IMR-90 (cell line): ENCODE data around the gene CFAP210. TPM values are rescaled to one million over a fixed set of nuclear protein-coding genes. Genes with fewer than 3 reads are reported as not detected.

Experiments
- ATAC-seq: fragments of 200-7000 bp; cut with Tn5 transposase; 2 replicates; pipeline ENCODE4 v1.9.1; 2020; ENCODE audit warnings: low read depth, mild to moderate bottlenecking, moderate library complexity
- BruUV-seq: library from RNA; stranded (reverse); fragments of 400-500 nt; replicated peaks from 2 replicates; lab custom pipeline; 2021; lab: Mats Ljungman, UMichigan
- CTCF ChIA-PET: fragments of 300-600 bp; formaldehyde crosslinking; extraction: SDS; loops from one replicate; lab custom pipeline; 2021; ENCODE audit warnings: antibody characterized with exemption; lab: Yijun Ruan, JAX
- POLR2A ChIA-PET: fragments of 300-600 bp; sonication (Branson Sonifier 250); formaldehyde crosslinking; loops from one replicate; lab custom pipeline; 2022; ENCODE audit warnings: antibody characterized with exemption; ENCODE audit not compliant: unreplicated experiment; lab: Charles Lee
- DNase-seq: peaks from one replicate; pipeline ENCODE4 v3.0.0; 2013
- H2AFZ ChIP-seq: replicated peaks from 2 replicates; pipeline ENCODE3; 2013; ENCODE audit warnings: low read length, mild to moderate bottlenecking; ENCODE audit not compliant: poor library complexity
- H2AK5ac ChIP-seq: 2 replicates; pipeline ENCODE4 v1.6.1; 2013; ENCODE audit warnings: low read depth, low read length, inconsistent platforms
- H2AK9ac ChIP-seq: replicated peaks from 2 replicates; pipeline ENCODE3; 2013; ENCODE audit warnings: mild to moderate bottlenecking, low read depth, low read length, moderate library complexity; ENCODE audit not compliant: poor library complexity
- H2BK120ac ChIP-seq: 2 replicates; pipeline ENCODE4 v1.6.1; 2013; ENCODE audit warnings: low read depth, low read length, inconsistent platforms
- H2BK15ac ChIP-seq: 3 replicates; pipeline ENCODE4 v1.6.1; 2013; ENCODE audit warnings: low read depth, low read length, inconsistent platforms
- H2BK20ac ChIP-seq: 2 replicates; pipeline ENCODE4 v1.6.1; 2013; ENCODE audit warnings: low read depth, mild to moderate bottlenecking, inconsistent platforms, low read length, moderate library complexity
- H2BK5ac ChIP-seq: 2 replicates; pipeline ENCODE4 v1.6.1; 2013; ENCODE audit warnings: mild to moderate bottlenecking, low read depth, low read length, inconsistent platforms; ENCODE audit not compliant: poor library complexity, severe bottlenecking
- H3K14ac ChIP-seq: replicated peaks from 2 replicates; pipeline ENCODE4 v1.6.1; 2013; ENCODE audit warnings: low read depth, low read length, inconsistent platforms
- H3K18ac ChIP-seq: 2 replicates; pipeline ENCODE4 v1.6.1; 2013; ENCODE audit warnings: low read depth, low read length, control low read depth
- H3K23ac ChIP-seq: 2 replicates; pipeline ENCODE4 v1.6.1; 2013; ENCODE audit warnings: low read depth, low read length, inconsistent platforms
- H3K27ac ChIP-seq: 2 replicates; pipeline ENCODE4 v1.5.1; 2013; ENCODE audit warnings: mild to moderate bottlenecking, control low read depth, low read length; ENCODE audit not compliant: insufficient read depth
- H3K27me3 ChIP-seq: 2 replicates; pipeline ENCODE4 v1.6.1; 2013; ENCODE audit warnings: low read length; ENCODE audit not compliant: control insufficient read depth, insufficient read depth
- H3K36me3 ChIP-seq: 2 replicates; pipeline ENCODE4 v1.6.1; 2013; ENCODE audit warnings: low read length, mixed read lengths; ENCODE audit not compliant: control insufficient read depth, insufficient read depth
- H3K4ac ChIP-seq: 2 replicates; pipeline ENCODE4 v1.6.1; 2013; ENCODE audit warnings: low read depth, low read length, inconsistent platforms
- H3K4me1 ChIP-seq: 2 replicates; pipeline ENCODE4 v1.6.1; 2013; ENCODE audit warnings: low read length, mixed read lengths; ENCODE audit not compliant: control insufficient read depth, insufficient read depth
- H3K4me2 ChIP-seq: 2 replicates; pipeline ENCODE4 v1.6.1; 2013; ENCODE audit warnings: low read depth, mild to moderate bottlenecking, control low read depth, low read length, moderate library complexity
- H3K4me3 ChIP-seq: 2 replicates; pipeline ENCODE4 v1.5.1; 2013; ENCODE audit warnings: low read depth, mild to moderate bottlenecking, control low read depth, low read length, moderate library complexity; ENCODE audit not compliant: insufficient read depth
- H3K56ac ChIP-seq: 2 replicates; pipeline ENCODE4 v1.6.1; 2013; ENCODE audit warnings: low read length, inconsistent platforms; ENCODE audit not compliant: insufficient read depth; ENCODE audit errors: extremely low read depth
- H3K79me1 ChIP-seq, 2 experiments: 2 replicates each; pipeline ENCODE4 v1.6.1; 2013; ENCODE audit warnings: low read length in 2 of 2, inconsistent platforms in 1 of 2, low read depth in 1 of 2
- H3K9ac ChIP-seq: 2 replicates; pipeline ENCODE4 v1.6.1; 2013; ENCODE audit warnings: low read depth, low read length, control low read depth
- H3K9me1 ChIP-seq: 2 replicates; pipeline ENCODE4 v1.6.1; 2013; ENCODE audit warnings: low read length, inconsistent platforms; ENCODE audit not compliant: insufficient read depth
- H3K9me3 ChIP-seq: 2 replicates; pipeline ENCODE4 v1.6.1; 2013; ENCODE audit warnings: low read length; ENCODE audit not compliant: control insufficient read depth, insufficient read depth
- H4K20me1 ChIP-seq: 2 replicates; pipeline ENCODE4 v1.6.1; 2013; ENCODE audit warnings: low read length, inconsistent platforms; ENCODE audit not compliant: insufficient read depth
- H4K5ac ChIP-seq: 2 replicates; pipeline ENCODE4 v1.6.1; 2013; ENCODE audit warnings: mild to moderate bottlenecking, low read depth, low read length, control low read depth
- H4K8ac ChIP-seq, 2 experiments: 2 replicates each; pipeline ENCODE4 v1.6.1; 2013; ENCODE audit warnings: low read depth in 2 of 2, low read length in 2 of 2, control low read depth in 1 of 2, inconsistent platforms in 1 of 2
- H4K91ac ChIP-seq: 2 replicates; pipeline ENCODE4 v1.6.1; 2013; ENCODE audit warnings: low read depth, low read length, inconsistent platforms; ENCODE audit not compliant: insufficient read depth
- BHLHE40 ChIP-seq: fragments of 150-350 bp; IDR thresholded peaks from 2 replicates; pipeline ENCODE4 v1.6.1; 2016; ENCODE audit warnings: mild to moderate bottlenecking, low read depth, low read length
- CEBPB ChIP-seq: IDR thresholded peaks from 2 replicates; pipeline ENCODE4 v1.6.1; 2012; ENCODE audit warnings: low read depth, low read length, improper control_type of control experiment
- CHD1 ChIP-seq: IDR thresholded peaks from 2 replicates; pipeline ENCODE4 v1.6.1; 2012; ENCODE audit warnings: low read depth, low read length, improper control_type of control experiment
- ELK1 ChIP-seq: fragments of 150-350 bp; IDR thresholded peaks from 2 replicates; pipeline ENCODE4 v1.6.1; 2016; ENCODE audit warnings: low read depth, mild to moderate bottlenecking, low read length, moderate library complexity, borderline replicate concordance
- FOS ChIP-seq: fragments of 150-350 bp; IDR thresholded peaks from 2 replicates; pipeline ENCODE4 v1.6.1; 2016; ENCODE audit warnings: low read depth, low read length
- MAFK ChIP-seq: IDR thresholded peaks from 2 replicates; pipeline ENCODE4 v1.6.1; 2012; ENCODE audit warnings: low read depth, low read length, improper control_type of control experiment
- MAZ ChIP-seq: IDR thresholded peaks from 2 replicates; pipeline ENCODE4 v1.6.1; 2012; ENCODE audit warnings: low read depth, mild to moderate bottlenecking, low read length, improper control_type of control experiment, moderate library complexity, borderline replicate concordance
- MXI1 ChIP-seq: IDR thresholded peaks from 2 replicates; pipeline ENCODE4 v1.6.1; 2012; ENCODE audit warnings: low read depth, mild to moderate bottlenecking, low read length, moderate library complexity, borderline replicate concordance
- NFE2L2 ChIP-seq: fragments of 150-350 bp; IDR thresholded peaks from 2 replicates; pipeline ENCODE4 v1.6.1; 2016; ENCODE audit warnings: low read depth, mild to moderate bottlenecking, low read length
- POLR2A ChIP-seq: IDR thresholded peaks from 2 replicates; pipeline ENCODE4 v1.6.1; 2012; ENCODE audit warnings: mild to moderate bottlenecking, low read depth, low read length
- RAD21 ChIP-seq: IDR thresholded peaks from 2 replicates; pipeline ENCODE4 v1.6.1; 2012; ENCODE audit warnings: low read length, improper control_type of control experiment
- RCOR1 ChIP-seq: IDR thresholded peaks from 2 replicates; pipeline ENCODE4 v1.6.1; 2012; ENCODE audit warnings: mild to moderate bottlenecking, low read length, improper control_type of control experiment; ENCODE audit not compliant: insufficient replicate concordance
- RFX5 ChIP-seq: IDR thresholded peaks from 2 replicates; pipeline ENCODE4 v1.8.0; 2012; ENCODE audit warnings: low read depth, mild to moderate bottlenecking, low read length, moderate library complexity
- SMC3 ChIP-seq: fragments of 150-350 bp; IDR thresholded peaks from 2 replicates; pipeline ENCODE4 v1.6.1; 2016; ENCODE audit warnings: low read depth, mild to moderate bottlenecking, antibody characterized with exemption, low read length, moderate library complexity
- USF2 ChIP-seq: fragments of 150-350 bp; IDR thresholded peaks from 2 replicates; pipeline ENCODE4 v1.6.1; 2017; ENCODE audit warnings: mild to moderate bottlenecking, antibody characterized with exemption, low read length, low read depth
- WGBS, 2 experiments: methylation state at CpG; one replicate each; pipeline versions ENCODE4 v1.1.5 to v1.1.7; 2013; ENCODE audit warnings: missing lambda C conversion rate in 2 of 2; ENCODE audit not compliant: insufficient read length in 1 of 2; ENCODE audit errors: extremely low coverage in 2 of 2; 5-methylcytosine and 5-hydroxymethylcytosine counted together
- dilution Hi-C: fragments of 300-500 bp; cut with HindIII; formaldehyde crosslinking; loops from one replicate; pipeline ENCODE4 v1.14.3; 2018; ENCODE audit warnings: low sequenced_read_pairs; ENCODE audit not compliant: unreplicated experiment
- in situ Hi-C: fragments of 300-500 bp; cut with MboI; formaldehyde crosslinking; loops from 3 replicates; pipeline ENCODE4 v1.14.3; 2019; ENCODE audit warnings: low sequenced_read_pairs, inconsistent platforms, mixed read lengths
- intact Hi-C: fragments of 100-400 bp; cut with micrococcal nuclease; formaldehyde crosslinking; loops from 2 replicates; pipeline ENCODE4 v1.10.0; 2022
- polyA plus RNA-seq, 3 experiments: library from polyadenylated mRNA; depleted of rRNA; stranded (reverse); fragments of >200 nt; gene quantifications; 2 replicates each; pipeline ENCODE4 v1.2.3, GENCODE V29; 2012; ENCODE audit warnings: low replicate concordance in 1 of 3
- total RNA-seq: library from RNA; depleted of rRNA; stranded (reverse); fragments of >200 nt; gene quantifications from 2 replicates; pipeline ENCODE4 v1.2.3, GENCODE V29; 2012
- TF ChIP-seq, protein P1 (sequence below): conservative IDR thresholded peaks from 2 replicates; pipeline ENCODE4 v1.5.1; 2012; ENCODE audit warnings: mild to moderate bottlenecking, low read depth, low read length, improper control_type of control experiment

Gene CFAP210
- total and polyA plus RNA-seq, 2 of the 4 experiments (the other 2 are of a cell fraction) = not detected

- Histone ChIP-seq H3K18ac (no peak overlapping the region), H2BK5ac (no peak overlapping the region), H3K4me2 (no peak overlapping the region), H3K56ac (no peak overlapping the region), H2BK15ac (no peak overlapping the region), H4K5ac (no peak overlapping the region), H3K36me3 (no peaks in the 10 kb centered on the region), H3K23ac (no peak overlapping the region), H2BK120ac (no peak overlapping the region), H2BK20ac (no peak overlapping the region), H2AK9ac (no peak overlapping the region), H4K8ac (no peak overlapping the region), H2AK5ac (no peak overlapping the region), H3K27me3 (no peaks in the 10 kb centered on the region; the same call in 1 of the 2 replicates), H3K4me3 (no peak overlapping the region), H3K9me3 (no peaks in the 10 kb centered on the region), H3K4me1 (no peaks in the 10 kb centered on the region), H4K20me1 (no peaks in the 10 kb centered on the region), H2AFZ (no peak overlapping the region), H3K79me1 (no peaks in the 10 kb centered on the region), H3K4ac (no peak overlapping the region), H3K14ac (no peak overlapping the region), H4K91ac (no peak overlapping the region), H3K9ac (no peak overlapping the region), H3K9me1 (no peaks in the 10 kb centered on the region), H3K27ac (no peak overlapping the region)
- no peak for DNase-seq
- no peak for ATAC-seq
- WGBS, 2 experiments = no CpG with 5 or more reads among the region's 1 CpG
- intact Hi-C loops = no loop called here
- POLR2A ChIA-PET = no interaction called here
- dilution Hi-C loops = no loop called here
- TF ChIP-seq RCOR1 (no peak), MAFK (no peak), CEBPB (no peak), ELK1 (no peak), FOS (no peak), CHD1 (no peak), MXI1 (no peak), MAZ (no peak), USF2 (no peak), BHLHE40 (no peak), POLR2A (no peak), NFE2L2 (no peak), RAD21 (no peak), SMC3 (no peak), RFX5 (no peak)
- TF ChIP-seq, protein P1, sequence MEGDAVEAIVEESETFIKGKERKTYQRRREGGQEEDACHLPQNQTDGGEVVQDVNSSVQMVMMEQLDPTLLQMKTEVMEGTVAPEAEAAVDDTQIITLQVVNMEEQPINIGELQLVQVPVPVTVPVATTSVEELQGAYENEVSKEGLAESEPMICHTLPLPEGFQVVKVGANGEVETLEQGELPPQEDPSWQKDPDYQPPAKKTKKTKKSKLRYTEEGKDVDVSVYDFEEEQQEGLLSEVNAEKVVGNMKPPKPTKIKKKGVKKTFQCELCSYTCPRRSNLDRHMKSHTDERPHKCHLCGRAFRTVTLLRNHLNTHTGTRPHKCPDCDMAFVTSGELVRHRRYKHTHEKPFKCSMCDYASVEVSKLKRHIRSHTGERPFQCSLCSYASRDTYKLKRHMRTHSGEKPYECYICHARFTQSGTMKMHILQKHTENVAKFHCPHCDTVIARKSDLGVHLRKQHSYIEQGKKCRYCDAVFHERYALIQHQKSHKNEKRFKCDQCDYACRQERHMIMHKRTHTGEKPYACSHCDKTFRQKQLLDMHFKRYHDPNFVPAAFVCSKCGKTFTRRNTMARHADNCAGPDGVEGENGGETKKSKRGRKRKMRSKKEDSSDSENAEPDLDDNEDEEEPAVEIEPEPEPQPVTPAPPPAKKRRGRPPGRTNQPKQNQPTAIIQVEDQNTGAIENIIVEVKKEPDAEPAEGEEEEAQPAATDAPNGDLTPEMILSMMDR = no peak
- no TSS peak for BruUV-seq
- in situ Hi-C loops = no loop called here
- CTCF ChIA-PET = no interaction called here
These were observed 44.9 kb downstream of the CFAP210 start for GRCh38 chr2:169649278-169649677.
